ENCODE measurements around the gene PHC1.

PHC1 gene

DNA sequence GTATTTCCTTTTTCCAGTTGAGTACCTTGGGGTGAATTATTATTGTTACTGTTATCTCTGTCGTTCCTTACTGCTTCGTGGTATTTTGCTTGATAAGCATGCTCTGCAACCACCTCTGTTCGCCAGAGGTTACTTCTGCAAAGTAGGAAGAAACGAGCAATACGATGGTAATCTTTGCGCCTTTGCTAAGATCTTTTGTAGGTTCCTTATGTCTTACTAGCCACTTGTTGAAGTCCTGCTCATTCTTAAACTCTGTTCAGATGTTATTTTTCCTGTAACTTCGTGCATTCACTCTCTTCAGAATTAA lies 35.9 kb downstream of the PHC1 start:
- no peak for DNase-seq (ENCODE audit: low read depth)

DNA sequence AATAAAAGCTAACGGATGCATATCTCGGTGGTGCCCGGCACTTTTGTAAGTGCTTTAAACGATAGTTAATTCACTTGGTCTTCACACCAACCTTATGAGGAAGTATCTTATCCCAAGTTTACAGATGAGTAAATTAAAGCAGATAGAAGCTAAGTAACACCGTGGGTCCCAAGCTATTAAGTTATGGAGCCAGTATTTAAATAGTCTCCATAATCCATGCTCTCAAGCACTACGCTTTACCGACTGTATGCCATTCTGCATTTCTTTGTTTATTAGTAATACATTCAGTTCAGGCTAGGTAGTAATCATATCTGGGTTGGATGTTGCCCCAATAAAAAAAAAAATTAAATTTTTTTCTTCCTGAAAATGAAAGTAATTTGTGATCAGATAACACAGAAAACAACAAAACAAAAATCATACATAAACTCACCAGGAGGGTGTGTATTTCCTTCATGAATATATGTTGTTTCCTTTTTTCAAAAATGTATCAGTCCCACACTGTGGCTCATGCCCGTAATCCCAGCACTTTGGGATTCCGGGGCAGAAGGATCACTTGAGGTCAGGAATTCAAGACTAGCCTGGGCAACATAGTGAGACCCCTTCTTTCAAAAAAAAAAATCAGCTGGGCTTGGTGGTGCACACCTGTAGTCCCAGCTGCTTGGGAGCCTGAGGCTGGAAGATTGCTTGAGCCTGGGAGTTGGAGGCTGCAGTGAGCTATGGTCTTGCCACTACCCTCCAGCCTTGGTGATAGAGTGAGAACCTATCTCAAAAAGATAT lies 36.6 kb downstream of the PHC1 start:
- DNase-seq (ENCODE audit: low read depth): no peak

DNA sequence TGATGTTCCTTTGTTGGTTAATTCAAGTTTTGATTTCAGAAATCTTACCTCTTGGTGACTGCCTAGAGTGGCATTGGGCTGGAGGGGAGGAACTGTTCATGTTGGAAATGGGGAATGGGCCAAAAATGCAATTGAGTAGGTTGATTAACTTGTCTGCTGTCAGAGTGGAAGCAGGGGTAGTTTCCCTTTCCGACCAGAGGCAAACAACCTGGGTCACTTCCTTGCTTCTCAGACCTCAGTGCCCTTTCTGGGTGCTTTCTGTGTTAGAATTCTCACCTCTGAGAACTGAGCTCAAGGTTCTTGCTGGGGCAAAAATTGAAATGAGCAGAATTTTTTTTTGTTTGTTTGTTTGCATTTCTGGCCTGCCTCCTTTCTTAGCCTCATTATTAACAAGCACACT lies 37.4 kb downstream of the PHC1 start:
- DNase-seq (ENCODE audit: low read depth): peak; percentile 34

DNA sequence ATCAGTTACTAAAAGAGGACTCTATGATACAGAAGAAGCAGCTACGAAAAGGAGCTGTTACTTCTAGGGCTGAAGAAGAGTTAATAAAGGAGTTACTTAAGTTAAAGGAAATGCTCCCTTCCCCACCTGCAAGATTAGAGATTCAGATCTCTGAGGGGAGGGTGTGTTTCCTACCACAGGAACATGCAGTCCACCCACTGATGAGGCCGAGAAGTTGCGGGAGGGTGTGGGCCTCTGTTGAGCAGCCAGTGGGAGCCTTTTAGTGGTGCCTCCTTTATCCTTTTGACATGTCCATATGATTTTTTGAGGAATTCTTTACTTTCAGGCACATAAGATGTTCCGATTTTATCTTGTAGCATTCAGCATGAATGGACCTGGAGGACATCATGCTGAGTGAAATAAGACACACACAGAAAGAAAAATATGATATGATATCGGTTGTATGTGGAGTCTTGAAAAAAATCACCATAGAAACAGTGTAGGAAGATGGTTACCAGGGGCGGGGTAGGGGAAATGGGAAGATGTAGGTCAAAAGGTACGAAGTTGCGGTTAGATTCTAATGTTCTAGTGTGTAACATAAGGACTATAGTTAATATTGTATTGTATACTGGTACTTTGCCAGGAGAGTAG lies 39.6 kb downstream of the PHC1 start:
- peak; percentile 51 for DNase-seq (ENCODE audit: low read depth)

DNA sequence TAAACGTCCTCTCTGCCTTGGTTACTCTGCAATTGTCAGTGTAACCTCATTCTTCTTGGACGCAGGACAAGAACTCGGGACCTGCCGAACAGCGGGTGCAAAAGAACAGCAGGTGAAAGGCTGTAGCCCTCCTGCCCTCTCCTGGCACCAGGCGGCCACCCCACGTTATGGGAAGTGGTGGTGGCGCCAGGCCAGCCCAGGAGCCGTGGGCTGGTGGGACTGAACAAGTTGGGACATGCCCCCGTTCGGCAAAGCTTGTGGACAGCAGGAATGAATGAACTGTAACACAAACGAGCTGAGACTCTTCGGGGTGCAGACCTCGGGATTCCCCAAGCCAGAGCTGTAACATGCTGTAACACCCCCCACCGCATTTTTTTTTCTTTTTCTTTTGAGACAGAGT lies 41.8 kb downstream of the PHC1 start:
- DNase-seq (ENCODE audit: low read depth): no peak

DNA sequence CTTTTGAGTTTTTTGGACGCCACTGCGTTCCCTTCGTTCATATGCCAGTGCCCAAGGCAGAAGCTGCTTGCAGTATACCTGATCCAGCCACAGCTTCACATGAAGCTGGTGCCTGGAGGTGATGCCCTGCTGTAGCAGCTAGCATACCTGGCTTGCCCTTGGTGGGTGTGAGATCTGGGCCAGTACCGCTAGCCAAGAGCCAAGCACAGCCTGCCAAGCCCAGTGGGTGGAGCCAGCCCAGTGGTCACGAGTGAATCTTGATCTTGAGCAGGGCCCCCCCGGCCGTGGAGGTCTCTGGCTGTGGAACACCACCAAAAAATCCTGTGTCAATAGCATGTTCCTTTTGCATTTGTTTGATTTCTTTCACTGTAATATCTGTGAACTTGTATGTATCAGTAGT lies 42.5 kb downstream of the PHC1 start:
- DNase-seq (ENCODE audit: low read depth): no peak

GRCh38 chr12:8957561-8957960 lies 43.3 kb downstream of the PHC1 start:
- DNase-seq (ENCODE audit: low read depth): no peak

DNA sequence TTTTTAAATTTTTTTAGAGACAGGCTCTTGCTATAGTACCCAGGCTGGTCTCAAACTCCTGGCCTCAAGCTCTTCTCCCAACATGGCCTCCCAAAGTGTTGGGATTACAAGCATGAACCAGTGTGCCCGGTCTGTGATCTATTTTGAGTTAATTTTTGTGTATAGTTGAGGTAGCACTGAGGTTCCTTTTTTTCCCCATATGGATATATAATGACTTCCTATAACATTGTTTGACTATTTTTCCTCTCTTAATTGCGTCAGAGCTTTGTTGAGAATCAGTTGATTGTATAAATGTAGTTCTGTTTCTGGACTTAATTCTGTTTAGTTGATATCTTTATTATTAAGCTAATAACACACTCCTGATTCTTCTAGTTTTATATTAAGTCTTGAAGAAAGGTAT lies 43.8 kb downstream of the PHC1 start:
- no peak for DNase-seq (ENCODE audit: low read depth)

GRCh38 chr12:8960176-8960575 lies 45.9 kb downstream of the PHC1 start:
- DNase-seq (ENCODE audit: low read depth): no peak

GRCh38 chr12:8968761-8969160 lies 54.5 kb downstream of the PHC1 start:
- DNase-seq (ENCODE audit: low read depth): no peak

- no peak for DNase-seq (ENCODE audit: low read depth)
These were observed 55.6 kb downstream of the PHC1 start for GRCh38 chr12:8969861-8970411.

GRCh38 chr12:8970432-8970831 lies 56.1 kb downstream of the PHC1 start:
- no peak for DNase-seq (ENCODE audit: low read depth)

DNA sequence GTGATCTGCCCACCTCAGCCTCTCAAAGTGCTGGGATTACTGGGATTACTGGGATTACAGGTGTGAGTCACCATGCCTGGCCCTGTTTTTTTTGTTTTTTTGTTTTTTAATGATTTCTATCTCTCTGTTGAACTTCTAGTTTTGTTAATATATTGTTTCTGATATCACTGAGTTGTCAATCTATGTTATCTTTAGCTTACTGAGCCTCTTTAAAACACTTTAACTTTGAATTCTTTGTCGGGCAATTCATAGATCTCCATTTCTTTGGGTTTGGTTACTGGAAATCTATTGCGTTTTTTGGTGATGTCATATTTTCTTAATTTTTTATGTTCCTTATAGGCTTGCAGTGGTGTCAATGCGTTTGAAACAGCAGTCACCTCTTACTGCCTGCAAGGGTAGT lies 65.8 kb downstream of the PHC1 start:
- DNase-seq (ENCODE audit: low read depth): no peak

DNA sequence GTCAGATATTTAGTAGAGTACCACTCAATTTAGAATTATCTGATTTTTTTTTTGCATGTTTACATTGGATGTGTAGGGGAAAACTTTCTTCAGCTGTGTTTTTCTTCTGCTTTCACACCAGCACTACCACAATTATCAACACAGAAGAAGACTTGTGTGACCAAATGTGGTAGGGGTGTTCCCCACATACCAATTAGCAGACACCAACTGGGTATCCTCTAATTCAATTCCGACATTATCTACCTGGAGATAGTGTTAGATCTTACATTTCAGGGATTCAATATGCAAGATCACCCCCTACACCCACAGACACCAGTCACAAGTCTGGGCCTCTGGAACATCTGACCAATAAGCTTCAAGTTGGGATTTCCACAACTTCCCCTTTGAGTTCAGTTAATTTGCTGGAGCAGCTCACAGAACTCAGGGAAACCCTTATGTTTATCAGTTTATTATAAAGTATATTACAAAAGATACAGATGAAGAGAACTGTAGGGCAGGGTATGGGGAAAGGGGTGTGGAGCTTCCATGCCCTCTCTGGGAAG lies 71.0 kb downstream of the PHC1 start:
- no peak for DNase-seq (ENCODE audit: low read depth)

- DNase-seq (ENCODE audit: low read depth): no peak
These were observed 72.9 kb downstream of the PHC1 start for GRCh38 chr12:8987163-8987562.

DNA sequence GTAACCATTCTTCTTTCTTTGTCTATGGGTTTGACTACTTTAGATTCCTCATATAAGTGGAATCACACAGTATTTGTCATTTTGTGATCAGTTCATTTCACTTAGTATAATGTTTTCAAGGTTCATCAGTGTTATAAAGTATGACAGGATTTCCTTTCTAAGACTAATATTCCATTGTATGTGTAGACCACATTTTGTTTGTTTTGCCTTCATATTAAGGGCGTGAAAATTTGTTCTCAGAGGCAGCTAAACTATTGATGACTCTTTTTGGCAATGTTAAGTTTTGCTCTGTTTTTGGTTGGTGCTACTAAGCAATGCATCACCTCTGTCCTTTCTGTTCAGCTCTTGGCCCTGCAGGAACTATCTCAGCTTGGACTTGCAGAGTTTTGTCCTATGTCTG lies 73.4 kb downstream of the PHC1 start:
- no peak for DNase-seq (ENCODE audit: low read depth)

- no peak for DNase-seq (ENCODE audit: low read depth)
These were observed 75.1 kb downstream of the PHC1 start, which contains the start of gene KLRG1 for GRCh38 chr12:8989413-8989812. Gene KLRG1 (plus strand): TSS chr12:8989546. CDS start chr12:8989636, 90 bp downstream.
